ENCODE measurements around the gene CCSER1.

GRCh38 chr4:90584051-90584450 lies 456.9 kb downstream of the CCSER1 start:
- TF ChIP-seq CTCF (conservative IDR thresholded peaks at IDR 0.05; ENCODE audit: low read length) (no peak), EZH2phosphoT487 (IDR thresholded peaks at IDR 0.05; ENCODE audit: borderline replicate concordance, low read depth, low read length) (no peak)
